Dedifferentiated amniotic fluid mesenchymal stem cell (primary cell): ENCODE data around the gene DLGAP1.

Experiments used
- DNase-seq: peaks from one replicate; pipeline ENCODE4 v3.0.0-alpha.2; 2016; ENCODE audit errors: extremely low spot score

The DLGAP1 gene

DNA sequence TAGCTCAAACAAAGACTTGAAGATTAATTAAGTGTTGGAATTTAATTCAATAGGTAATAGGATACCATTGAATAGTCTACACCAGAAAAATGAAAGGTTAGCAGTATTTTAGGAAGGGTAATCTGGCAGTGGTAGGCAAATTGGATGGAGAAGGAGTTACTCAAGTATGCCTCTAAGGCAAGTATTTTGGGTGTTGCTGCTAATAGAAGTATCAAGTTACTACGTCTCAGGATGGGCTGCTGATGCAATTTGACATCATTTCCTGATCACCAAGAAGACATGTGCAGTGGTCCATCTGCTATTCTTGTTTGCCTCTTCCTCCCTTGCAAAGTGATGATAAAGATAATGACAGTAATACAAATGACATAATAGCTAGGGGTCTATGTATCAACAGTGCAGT, 519.8 kb downstream of the DLGAP1 start:
- no peak for DNase-seq

DNA sequence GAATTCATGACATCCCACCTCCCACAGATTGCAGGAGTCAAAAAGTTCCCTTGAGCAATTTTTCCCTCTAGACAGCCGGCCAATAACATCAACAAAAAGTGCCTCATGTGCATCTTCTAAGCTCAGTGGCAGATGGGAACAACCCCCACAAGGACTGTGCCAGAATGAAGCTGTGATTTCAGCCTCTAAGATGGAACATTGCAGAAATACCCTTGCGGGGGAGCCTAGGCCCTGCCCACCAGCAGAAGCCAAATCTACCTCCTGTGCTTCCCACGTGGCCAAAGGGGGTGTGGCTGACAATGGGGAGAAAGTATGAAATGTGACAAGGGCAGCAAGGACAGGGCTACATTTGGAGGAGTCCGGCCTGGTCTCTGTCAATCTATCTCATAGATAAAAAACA, 522.8 kb downstream of the DLGAP1 start:
- DNase-seq: no peak

DNA sequence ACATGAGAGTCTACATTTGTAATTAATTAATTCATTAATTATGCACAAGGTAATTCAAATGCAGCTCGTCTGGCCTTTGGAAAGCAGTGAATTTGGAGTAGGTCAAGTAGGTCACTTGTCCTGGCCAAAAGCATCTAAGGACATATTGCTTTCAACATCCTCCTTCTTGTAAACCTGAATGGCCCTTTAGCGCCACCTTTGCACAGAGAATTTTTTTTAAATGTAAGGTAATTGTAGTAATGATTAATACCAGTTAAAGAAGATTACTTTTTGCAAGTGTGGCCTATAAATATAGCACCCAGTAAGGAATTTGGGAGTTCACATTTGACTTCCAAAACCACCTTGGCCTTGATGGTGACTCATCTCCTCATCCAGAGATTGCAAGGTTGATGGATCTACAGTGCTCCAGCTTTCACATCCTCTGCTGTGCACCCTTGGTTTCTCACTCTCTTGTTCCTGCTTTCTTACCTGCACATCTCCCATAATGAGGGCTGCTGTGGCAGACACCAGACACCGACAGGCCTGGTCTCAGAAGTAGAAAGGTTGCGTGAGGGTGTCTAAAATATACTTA, 523.5 kb downstream of the DLGAP1 start:
- no peak for DNase-seq

DNA sequence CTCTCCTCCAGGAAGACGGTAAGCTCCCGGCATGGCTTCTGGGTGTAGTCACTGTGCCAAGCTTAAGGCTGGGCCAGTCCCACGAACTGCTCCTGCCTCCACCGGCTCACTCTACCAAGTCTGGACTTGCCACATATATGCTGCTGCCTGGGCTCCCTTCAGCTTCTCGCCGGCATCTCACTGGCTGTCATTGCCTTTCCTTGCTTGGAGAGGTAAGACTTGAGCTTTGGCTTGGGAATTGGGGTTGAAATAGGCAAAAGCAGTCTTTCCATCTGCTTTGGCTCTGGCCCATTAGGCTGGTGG, 524.1 kb downstream of the DLGAP1 start:
- DNase-seq: no peak

DNA sequence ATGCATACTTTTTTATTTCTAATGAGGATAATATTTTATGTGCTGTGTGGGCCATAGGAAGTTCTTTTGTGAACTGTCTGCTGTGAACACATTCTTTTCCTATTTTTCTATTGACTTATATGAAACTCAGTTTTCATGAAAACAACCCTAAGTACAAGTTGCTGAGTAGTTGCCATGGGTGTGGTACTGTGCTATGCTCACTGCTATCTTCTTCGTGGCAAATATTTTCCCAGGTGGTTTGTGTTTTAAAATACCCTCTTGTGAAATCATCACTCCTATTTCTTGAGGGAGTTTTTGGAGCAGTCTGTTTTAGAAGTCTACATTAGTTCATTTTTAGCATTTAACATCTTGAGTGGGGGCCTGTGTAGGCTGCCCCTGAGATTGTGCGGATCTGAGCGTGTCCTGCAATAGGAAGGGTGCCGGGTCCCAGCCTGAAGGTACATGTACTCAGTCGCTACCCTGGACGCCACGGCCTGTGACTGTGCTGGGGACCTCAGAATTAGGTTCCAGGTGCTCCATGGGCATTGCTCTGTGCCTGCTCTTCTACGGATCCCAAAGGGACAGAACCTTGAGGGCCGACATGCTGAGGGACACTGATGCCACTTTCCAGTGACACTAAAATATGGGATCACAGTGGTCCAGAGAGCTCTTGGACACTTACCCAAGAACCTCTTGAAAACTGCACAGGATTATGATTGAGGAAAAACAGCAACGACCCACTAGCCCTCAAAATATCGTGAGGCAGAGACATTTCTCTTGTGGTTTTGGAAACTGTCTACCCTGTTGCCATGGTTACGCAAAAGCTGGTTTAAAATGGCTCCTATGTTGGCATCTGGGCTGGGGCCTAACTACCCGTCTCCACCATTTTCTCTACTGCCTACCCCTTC, 524.7 kb downstream of the DLGAP1 start:
- no peak for DNase-seq

DNA sequence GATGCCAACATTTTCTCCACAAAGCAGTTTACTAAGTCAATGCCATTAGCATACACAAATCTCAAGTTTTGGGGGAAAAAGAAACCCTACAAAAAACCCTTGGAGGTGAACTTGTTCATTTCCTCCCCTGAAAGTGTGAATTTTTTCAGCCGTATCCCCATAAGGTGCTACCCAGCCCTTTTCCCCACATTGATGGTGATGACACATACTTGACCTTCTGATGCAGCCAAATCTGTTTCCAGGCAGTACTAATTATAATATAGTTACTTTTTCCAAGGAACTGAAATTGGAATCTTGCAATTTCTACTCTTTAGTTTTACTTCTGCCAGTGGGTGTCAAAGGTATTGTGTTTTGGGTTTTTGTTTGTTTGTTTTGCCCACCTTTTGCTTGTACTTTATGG, 530.7 kb downstream of the DLGAP1 start:
- DNase-seq: no peak

DNA sequence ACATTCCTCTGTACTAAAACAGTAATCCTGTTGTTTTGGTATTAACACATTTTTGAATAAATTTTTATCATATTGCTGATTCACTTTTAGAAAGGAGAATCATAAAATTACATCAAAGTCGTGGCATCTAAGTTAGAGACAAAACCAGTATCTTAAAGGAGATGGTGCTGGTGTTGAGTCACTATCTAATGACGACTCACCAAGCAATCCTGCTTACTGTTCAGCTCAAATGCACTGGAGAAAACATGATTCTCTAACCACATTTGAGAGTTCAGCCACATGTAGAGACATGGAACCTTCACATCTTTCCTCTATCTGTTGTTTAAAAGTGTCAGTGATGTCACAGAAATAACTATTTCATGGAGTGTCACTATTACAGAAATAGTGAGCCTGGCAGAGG, 531.4 kb downstream of the DLGAP1 start:
- DNase-seq: no peak

DNA sequence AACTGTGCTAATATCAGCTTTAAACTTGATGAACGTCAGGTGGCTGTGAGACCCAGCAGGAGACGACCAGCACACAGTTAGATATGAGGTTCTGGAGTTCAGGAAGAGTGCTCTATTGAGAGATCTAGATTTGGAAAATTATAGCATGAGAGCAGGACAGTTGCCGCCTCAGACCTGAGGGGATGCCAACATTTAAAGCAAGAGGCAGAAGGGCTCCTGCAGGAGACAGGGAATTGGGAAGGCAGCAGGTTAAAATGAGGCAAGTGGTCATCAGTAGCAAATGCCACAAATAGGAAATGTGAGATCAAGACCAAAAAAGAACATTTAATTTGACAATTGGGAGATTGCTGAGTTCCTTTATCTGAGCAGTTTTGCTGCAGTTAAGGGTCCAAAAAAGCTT, 533.3 kb downstream of the DLGAP1 start:
- DNase-seq: no peak

DNA sequence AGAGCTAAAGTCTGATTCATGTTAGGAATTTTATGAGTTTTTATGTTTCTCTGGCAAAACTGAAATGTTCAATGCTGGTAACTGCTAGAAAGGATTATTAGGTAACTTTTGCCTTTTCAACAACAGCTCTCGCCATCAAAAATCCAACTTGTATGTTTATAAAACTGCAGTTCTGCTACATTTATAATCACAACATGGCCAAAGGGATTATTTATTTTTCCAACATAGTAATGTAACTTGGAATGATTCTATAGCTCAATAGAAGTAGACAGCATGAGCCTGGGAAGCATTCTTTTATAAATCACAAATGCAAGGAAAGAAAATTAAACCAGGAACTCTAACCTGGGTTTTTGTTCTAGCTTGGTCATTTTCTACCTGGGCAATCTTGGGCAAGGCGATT, 534.3 kb downstream of the DLGAP1 start:
- DNase-seq: no peak

DNA sequence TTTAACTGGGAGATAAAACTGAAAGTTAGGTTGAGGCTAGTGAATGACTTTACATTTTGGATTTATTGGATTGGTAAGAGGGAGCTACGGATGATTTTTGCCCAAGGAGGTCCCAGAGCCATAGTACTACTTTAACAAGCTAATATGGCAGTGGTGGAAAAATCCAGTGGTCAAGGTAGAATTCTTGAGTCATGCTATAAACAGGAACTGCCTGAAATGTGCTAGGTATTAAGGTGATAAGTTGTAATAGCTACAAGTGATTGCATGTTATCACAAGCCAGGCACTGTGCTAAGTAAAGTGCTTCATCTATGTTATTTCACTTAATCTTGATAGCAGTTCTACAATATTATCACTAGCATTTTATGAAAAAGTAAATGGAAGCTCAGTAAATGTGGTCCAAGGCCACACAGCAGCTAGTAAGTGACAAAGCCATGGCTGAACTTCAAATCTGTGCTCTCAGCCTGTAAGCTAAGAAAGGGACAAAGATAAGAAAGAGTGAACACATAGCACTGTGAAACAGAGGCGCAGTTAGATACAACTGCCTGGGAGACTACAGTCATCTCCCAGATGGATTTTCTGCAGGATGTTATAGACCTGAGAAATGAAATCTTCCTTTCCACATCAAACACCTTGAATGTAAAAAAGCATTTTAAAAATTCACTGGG, 535.6 kb downstream of the DLGAP1 start:
- no peak for DNase-seq

DNA sequence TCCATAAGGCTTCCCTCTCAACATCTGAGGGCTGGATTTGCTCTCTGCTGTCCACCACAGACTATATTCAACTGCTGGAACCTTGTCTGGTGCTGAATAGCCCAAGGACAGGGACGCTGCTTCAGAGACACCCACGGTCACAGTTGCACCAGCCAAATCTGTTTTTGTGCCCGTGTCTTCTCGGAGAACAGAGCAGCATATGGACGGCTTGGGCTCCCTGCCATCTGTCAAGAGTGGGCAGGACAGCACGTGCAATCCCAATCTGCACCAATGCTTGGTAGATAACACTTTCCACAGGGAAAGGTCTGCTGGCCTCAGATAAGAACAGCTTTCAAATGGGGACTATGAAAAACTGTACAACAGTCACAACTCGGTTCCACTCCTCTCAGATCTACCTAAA, 539.0 kb downstream of the DLGAP1 start:
- DNase-seq: no peak

DNA sequence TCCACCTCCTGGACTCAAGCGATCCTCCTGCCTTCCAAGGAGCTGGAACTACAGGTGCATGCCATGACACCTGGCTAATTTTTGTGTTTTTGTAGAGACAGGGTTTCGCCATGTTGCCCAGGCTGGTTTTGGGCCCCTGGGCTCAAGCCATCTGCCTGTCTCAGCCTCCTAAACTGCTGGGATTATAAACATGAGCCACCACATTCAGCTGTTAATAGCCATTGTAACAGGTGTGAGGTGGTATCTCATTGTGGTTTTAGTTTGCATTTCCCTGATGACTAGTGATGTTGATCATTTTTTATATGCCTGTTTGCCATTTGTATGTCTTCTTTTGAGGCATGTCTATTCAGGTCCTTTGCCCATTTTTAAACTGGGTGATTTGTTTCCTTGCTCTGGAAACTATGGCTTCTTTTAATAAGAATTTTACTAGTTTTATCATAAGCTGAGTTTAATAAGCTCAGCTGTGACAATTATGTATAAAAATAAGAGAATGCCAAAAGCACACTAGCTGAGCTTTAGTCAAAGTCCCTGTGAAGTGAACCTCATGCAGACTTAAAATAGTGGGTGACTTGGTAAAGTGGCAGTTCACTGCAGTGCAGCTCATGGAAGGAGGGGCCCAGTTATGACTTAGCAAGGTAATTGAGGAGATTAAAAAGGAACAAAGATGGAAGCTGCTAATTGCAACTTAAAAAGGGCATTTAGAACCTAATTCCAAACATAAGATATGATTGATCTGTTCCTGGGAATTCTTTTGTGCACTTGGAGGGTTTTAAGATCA, 540.1 kb downstream of the DLGAP1 start:
- DNase-seq: no peak

DNA sequence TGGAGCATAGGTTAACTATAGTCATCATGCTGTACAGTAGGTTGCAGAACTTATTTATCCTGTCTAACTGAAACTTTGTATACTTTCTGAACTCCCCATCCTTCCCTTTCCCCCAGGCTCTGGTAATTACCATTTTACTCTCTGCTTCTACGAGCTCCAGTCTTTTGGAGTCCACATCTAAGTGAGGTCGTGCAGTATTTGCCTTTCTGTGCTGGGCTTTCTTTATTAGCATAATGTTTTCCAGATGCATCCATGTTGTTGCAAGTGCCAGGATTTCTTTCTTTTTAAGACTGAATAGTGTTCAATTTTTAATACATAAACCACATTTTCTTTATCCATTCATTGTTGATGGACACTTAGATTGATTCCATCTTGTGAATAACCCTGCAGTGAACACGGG, 541.0 kb downstream of the DLGAP1 start:
- no peak for DNase-seq

DNA sequence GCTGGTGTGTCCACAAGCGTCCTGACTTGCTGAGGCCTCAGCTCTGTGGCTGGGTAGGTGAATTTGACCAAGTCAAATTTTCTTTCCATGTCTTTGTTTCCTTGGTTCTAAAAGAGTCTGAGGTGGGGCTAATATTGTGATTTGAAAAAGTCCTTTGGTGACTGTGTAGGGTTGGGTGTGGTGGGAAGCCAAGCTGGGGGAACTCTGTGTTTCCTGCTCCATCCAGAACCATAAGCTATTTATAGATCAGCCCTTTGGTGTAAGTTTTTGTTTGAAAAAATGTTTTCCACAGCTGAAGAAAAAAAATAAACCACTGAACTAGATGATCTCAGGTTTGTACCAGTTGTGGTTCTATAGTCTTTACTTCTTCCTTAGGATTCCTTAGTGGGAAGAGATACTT, 542.4 kb downstream of the DLGAP1 start:
- DNase-seq: no peak

DNA sequence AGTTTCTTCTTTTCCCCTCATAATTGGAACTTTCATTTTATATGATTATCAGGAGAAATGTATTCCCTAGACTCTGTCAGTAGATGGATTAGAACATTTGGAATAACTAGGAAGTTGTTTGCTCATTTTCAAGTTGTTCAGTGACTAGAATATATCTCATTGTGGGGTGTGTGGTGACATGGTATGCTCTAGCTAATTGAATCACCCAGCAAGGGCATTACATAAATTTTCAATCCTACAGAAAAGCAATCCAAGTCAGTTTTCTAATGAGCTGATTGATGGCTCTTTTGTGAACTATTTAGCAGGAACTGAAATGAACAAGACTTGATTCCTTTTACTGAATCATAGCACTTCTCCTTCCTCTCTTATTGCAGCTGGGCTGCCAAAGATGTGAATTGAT, 543.7 kb downstream of the DLGAP1 start:
- DNase-seq: no peak

DNA sequence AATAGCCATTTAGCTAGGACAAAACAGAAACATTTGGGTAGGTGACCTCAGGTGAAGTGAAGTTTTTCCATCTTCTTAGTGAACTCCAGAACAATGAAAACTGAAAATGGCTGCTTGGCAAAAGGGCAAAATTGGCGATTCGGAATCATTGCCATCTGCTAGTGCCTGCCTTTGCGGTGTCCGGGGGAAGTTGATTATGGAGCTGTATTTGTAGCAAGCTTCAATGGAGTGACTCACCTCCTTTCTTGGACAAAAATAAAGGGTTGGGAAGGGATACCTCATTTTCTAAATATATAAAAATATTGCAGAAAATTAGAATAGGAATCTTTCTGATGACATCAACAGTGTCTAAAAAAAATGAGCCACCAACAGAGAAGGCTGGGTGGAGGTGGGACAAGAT, 544.6 kb downstream of the DLGAP1 start:
- no peak for DNase-seq

DNA sequence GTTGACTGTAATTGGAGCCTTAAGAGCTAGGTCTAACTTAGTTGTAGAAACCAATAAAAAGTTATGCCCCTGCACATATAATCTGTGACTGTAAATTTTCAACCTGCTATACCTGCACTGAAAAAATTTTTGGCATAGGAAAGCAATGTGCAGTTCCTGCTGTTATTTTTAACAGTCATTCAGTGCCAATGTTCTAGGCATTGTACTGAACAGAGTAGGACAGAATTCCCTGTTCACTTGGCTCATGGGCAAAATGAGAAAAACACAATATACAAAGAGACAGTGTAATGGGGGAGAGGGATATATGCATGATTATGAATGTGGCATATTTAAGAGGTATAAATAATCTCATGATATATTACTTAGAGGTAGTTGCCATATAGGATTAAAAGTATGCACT, 547.2 kb downstream of the DLGAP1 start:
- DNase-seq: no peak

DNA sequence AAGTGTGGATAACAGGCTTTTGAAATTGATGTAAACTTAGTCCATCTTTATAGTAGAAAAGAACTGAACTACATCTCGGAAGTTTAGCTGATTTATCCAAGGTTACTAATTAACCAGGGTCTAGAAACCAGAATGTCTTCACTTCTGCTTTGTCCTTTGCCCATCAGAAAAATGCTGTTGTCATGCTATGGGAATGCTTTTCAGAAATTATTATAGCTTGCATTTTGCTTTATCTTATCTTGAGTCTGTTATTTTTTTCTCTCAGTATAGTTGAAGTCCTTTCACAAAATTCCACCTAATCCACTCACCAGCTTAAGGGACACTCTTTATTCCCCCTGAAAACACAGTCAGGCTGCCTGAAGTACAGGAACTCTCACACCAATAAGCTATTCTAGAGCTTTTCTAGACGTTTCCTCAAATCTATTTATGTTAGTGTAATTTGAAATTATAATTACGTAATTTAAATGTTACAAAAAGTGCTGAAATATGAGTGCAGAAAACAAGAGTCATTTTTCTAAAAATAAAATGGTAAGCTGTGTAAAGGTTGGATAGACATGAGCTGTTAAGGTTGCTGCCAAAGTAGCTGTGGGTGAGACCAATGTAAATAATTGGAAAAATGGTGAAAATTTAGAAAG, 548.9 kb downstream of the DLGAP1 start:
- DNase-seq: no peak

DNA sequence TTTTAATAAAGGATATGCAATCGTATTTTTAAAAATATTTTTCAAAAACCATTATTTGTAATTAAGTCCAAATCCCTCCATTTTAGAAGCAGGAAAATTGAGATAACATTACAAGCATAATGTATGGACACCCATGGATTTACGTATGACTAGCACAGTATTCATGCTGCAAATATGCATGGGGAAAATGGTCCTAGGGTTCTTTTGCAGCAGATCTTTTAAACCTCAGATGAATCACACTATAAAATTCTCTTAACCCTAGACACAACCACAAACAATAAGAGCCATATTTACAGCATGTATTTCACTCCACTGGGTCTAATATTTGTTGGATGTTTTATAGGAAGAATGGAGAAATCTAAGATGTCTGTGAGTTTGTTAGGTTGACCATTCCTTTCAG, 551.8 kb downstream of the DLGAP1 start:
- DNase-seq: peak; percentile 40

DNA sequence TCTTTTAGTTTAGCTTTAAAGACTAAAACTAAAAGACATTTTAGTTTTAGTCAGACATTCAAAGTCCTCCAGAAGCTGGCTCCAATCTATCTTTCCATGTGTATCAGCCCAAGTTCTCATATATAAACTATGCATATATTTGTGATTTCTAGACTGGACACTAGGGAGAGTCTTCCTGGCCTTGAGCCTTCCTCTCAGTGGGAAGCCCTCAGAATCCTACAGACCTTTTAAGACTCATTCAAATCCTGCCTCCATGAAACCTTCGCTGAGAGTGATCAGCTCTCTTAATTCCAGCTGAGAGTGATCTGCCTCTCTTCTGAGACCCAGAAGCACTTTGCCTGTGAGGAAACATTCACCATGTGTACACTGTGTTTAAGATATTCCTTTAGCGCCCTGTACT, 552.4 kb downstream of the DLGAP1 start:
- no peak for DNase-seq

DNA sequence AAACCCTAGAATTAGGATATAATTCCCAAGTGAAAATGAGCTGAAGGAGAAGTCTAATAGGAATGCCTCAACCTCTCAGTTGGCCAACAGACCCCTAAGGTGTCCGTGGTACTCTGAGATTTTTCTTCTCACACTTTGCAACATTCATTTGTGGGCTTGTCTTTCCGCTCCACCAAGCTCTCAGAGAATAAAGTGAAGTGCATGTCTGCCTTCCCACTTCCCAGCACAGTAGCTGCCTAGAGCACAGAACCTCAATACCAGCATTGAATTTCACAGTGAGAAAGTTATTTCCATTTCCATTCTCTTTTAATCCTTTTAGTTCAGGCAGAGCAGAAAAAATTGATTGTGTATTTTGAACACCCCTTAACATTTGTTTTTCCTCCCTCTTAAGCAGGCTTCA, 553.3 kb downstream of the DLGAP1 start:
- no peak for DNase-seq

DNA sequence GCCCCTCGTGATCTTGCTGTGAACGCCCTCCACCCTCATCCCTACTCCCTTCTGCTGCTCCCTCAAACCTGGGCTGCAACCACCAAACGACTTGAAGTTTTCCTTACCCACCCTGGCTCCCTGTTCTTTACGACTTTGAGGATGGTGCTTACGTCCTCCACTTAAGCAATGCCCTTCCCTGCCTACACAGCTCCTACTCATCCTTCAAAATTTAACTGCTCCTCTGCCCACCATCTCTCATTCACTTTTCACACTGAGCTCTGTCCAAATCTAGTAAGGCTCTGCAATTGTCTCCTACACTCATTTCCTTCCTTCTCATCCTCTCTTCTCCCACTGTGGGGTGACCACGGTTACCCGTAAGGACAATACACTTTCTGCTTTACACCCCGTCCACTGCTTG, 554.1 kb downstream of the DLGAP1 start:
- DNase-seq: no peak
